Measurements from ENCODE around the gene DRC1. TPM values are rescaled to one million over a fixed set of nuclear protein-coding genes. Genes with fewer than 3 reads are reported as not detected.

The DRC1 gene
- polyA plus RNA-seq, 3 donors from 2014 or later: not detected

DNA sequence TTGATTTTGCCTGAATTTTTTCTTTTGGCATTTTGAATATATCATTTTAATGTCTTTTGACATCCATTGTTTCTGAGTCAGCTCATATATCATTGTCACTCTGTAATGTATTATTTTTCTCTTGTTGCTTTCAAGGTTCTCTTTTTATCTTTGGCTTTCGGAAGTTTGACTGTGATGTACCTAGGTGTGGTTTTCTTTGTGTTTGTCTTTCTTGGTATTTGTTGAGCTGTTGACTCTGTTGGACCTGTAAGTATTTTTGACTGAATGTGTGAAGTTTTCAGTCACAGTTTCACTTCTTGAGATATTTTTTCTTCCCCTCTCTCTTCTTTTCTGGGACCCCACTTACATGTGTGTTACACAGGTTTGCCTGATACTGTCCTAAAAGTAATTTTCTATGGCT lies 24.9 kb upstream of the DRC1 start:
- no peak overlapping the region for H3K4me3 Mint-ChIP-seq
- H3K27ac Mint-ChIP-seq: no peak overlapping the region
- no peak for DNase-seq
- H3K4me1 Mint-ChIP-seq: peaks cover 0 to 8% of the 10 kb centered on the region in 2 donors
- H3K9me3 Mint-ChIP-seq: no peaks in the 10 kb centered on the region
- no peaks in the 10 kb centered on the region for H3K27me3 Mint-ChIP-seq (ENCODE audit: low read depth in 3 of 3)
- peaks cover 26 to 47% (median 27%) of the 10 kb centered on the region in 3 donors for H3K36me3 Mint-ChIP-seq

DNA sequence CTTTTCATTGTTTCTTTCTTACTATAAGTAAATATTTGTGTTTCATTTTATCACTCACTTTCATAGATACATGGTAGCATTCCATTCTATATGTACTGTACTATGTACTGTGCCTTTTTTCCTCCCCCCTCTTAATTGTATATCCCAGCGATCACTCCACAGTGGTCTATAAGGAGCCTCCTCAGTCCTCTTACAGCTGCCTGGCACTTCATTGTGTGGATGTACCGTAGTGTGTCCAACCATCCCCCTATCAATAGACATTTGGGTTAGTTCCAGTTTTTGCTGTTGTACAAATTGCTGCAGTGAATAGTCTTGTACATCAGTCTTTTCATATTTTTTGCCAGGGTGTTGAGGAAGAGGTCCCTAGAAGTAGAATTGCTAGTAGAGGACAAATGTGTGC lies 21.4 kb upstream of the DRC1 start:
- H3K27ac Mint-ChIP-seq: no peak overlapping the region
- no peaks in the 10 kb centered on the region for H3K9me3 Mint-ChIP-seq

DNA sequence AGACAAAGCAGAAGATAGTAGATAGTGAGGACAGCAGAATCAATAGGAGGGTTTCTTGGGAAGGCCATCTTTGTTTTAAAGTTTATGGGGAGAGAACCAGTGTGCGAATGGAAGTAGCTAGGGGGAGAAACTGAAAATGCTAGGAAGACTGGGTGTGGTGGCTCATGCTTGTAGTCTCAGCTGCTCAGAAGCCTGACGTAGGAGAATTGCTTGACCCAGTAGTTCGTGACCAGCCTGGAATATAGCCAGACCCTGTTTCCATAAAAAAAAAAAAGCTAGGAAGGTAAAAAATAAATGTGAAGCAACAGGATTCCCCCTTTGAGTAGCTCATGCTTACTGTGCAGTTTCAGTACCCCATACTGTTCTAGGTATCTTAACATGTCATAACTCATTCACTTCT lies 19.2 kb upstream of the DRC1 start:
- Mint-ChIP-seq H3K4me3 (no peak overlapping the region), H3K27me3 (ENCODE audit: low read depth in 3 of 3) (peaks cover 0 to 2% (median 0%) of the 10 kb centered on the region in 3 donors), H3K9me3 (no peaks in the 10 kb centered on the region), H3K4me1 (peaks cover 0 to 8% of the 10 kb centered on the region in 2 donors), H3K27ac (no peak overlapping the region), H3K36me3 (peaks cover 10 to 28% (median 18%) of the 10 kb centered on the region in 3 donors)
- DNase-seq: no peak

More for the DNA sequence above, 21.4 kb upstream of the DRC1 start:
- peaks cover 0 to 8% of the 10 kb centered on the region in 2 donors for H3K4me1 Mint-ChIP-seq
- no peak for DNase-seq
- H3K36me3 Mint-ChIP-seq: peaks cover 11 to 33% (median 21%) of the 10 kb centered on the region in 3 donors
- H3K27me3 Mint-ChIP-seq (ENCODE audit: low read depth in 3 of 3): peaks cover 0 to 1% (median 0%) of the 10 kb centered on the region in 3 donors
- H3K4me3 Mint-ChIP-seq: no peak overlapping the region

DNA sequence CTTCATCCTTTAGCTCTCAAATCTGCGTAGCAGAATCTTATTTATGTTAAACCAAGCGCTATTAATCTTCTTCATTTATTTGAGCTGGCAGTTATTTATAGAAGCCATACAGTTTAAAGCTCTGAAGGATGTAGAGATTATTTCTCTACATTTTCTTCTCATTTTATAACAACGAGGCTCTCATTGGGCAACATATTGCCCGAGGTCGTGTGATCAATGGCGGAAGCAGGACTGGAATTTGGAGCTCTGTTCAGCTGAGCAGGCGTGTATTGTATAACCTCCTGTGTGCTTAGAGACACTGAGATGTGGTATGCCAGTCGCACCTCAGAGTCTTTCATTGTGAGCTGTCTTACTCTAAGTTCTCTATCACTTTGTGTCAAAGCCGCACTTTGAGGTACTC lies 17.5 kb upstream of the DRC1 start:
- Mint-ChIP-seq H3K27ac (peak overlapping the region in 1 of 6 donors; percentile 8), H3K27me3 (ENCODE audit: low read depth in 3 of 3) (peaks cover 0 to 2% (median 0%) of the 10 kb centered on the region in 3 donors), H3K4me1 (no peaks in the 10 kb centered on the region), H3K36me3 (peaks cover 3 to 20% (median 17%) of the 10 kb centered on the region in 3 donors), H3K4me3 (no peak overlapping the region), H3K9me3 (no peaks in the 10 kb centered on the region)
- no peak for DNase-seq

DNA sequence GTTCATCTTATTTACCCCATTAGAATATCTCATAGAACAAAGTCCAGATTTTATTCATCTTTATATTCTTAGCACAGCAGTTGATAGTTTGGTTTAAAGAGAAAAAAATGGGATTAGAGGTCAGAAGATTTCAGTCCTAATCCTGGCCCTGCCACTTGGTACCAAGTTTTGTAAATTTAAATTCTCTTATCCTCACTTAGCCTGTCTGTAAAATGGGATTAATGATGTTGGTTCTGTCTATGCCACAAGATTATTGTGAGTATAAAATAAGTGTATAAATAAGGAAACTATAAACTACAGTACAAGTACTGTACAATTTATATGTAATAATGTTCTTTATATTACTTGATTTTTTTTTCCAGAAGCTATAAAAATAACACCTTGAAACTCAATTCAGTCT lies 17.1 kb upstream of the DRC1 start:
- H3K4me1 Mint-ChIP-seq: no peaks in the 10 kb centered on the region
- H3K4me3 Mint-ChIP-seq: no peak overlapping the region
- DNase-seq: no peak
- no peaks in the 10 kb centered on the region for H3K9me3 Mint-ChIP-seq
- peaks cover 3 to 22% (median 19%) of the 10 kb centered on the region in 3 donors for H3K36me3 Mint-ChIP-seq
- no peak overlapping the region for H3K27ac Mint-ChIP-seq
- peaks cover 0 to 2% (median 0%) of the 10 kb centered on the region in 3 donors for H3K27me3 Mint-ChIP-seq (ENCODE audit: low read depth in 3 of 3)

DNA sequence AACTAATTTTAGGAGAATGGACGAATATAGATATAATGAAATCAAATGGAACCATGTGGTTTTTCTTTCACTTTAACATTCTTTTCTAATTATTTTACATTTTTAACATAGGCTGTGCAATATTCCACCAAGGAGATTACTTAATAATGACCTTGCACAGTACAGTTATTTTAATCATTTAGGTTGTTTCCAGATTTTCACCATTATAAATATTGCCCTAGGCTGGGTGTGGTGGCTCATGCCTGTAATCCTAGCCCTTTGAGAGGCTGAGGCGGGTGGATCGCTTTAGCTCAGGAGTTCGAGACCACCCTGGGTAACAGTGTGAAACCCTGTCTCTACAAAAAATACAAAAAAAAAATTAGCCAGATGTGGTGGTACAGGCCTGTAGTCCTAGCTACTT lies 14.5 kb upstream of the DRC1 start:
- Mint-ChIP-seq H3K36me3 (peaks cover 11 to 29% (median 22%) of the 10 kb centered on the region in 3 donors), H3K27me3 (ENCODE audit: low read depth in 3 of 3) (peaks cover 0 to 2% (median 0%) of the 10 kb centered on the region in 3 donors), H3K4me1 (no peaks in the 10 kb centered on the region), H3K9me3 (no peaks in the 10 kb centered on the region), H3K4me3 (no peak overlapping the region), H3K27ac (no peak overlapping the region)
- DNase-seq: no peak

DNA sequence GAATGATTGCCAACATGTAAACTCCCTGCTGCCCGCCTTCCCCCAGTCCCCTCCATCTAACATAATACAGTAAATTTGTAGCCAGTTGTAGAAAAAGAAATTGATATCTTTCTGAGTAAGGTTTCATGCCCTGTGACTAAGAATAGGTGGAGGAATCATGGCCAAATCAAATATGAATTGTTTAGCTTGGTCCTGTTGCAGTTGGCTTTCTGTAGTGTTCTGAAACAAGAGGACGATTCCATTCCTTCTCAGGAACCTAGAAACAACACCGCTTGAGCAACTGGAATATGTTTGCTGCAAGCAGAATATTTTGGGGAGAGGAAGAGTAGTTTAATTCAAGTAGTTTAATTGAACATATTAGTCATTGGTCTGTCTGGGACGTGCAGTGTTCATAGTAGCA lies 7.0 kb upstream of the DRC1 start:
- Mint-ChIP-seq H3K4me1 (peaks cover 4 to 6% of the 10 kb centered on the region in 2 donors), H3K27ac (peak overlapping the region in 1 of 6 donors; percentile 30), H3K9me3 (no peaks in the 10 kb centered on the region), H3K27me3 (ENCODE audit: low read depth in 3 of 3) (no peaks in the 10 kb centered on the region), H3K4me3 (no peak overlapping the region), H3K36me3 (peaks cover 3 to 14% (median 7%) of the 10 kb centered on the region in 3 donors)
- DNase-seq: no peak

DNA sequence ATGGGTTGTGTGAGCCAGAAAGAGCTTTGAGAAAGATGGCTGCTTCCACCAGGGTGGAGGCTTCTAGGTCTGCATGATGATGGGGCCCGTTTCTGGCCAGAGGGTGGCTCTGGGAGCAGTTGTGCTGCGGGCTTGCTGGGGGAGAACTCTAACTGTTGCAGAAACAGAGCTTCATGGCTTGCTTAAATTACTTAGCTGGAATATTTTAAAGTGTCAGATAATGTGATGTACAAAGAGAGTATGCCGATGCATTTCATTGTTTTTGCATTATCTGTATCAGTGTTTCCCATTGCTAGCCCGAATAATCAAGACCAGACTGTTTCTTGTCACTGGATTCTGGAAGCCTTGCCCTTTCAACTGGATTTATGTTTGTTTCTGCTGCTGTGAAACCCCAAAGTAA lies 6.3 kb upstream of the DRC1 start:
- H3K27me3 Mint-ChIP-seq (ENCODE audit: low read depth in 3 of 3): peaks cover 0 to 2% (median 0%) of the 10 kb centered on the region in 3 donors
- no peak overlapping the region for H3K27ac Mint-ChIP-seq
- DNase-seq: no peak
- no peaks in the 10 kb centered on the region for H3K9me3 Mint-ChIP-seq
- peaks cover 7 to 10% of the 10 kb centered on the region in 2 donors for H3K4me1 Mint-ChIP-seq
- H3K36me3 Mint-ChIP-seq: peaks cover 0 to 7% (median 3%) of the 10 kb centered on the region in 3 donors
- H3K4me3 Mint-ChIP-seq: no peak overlapping the region

DNA sequence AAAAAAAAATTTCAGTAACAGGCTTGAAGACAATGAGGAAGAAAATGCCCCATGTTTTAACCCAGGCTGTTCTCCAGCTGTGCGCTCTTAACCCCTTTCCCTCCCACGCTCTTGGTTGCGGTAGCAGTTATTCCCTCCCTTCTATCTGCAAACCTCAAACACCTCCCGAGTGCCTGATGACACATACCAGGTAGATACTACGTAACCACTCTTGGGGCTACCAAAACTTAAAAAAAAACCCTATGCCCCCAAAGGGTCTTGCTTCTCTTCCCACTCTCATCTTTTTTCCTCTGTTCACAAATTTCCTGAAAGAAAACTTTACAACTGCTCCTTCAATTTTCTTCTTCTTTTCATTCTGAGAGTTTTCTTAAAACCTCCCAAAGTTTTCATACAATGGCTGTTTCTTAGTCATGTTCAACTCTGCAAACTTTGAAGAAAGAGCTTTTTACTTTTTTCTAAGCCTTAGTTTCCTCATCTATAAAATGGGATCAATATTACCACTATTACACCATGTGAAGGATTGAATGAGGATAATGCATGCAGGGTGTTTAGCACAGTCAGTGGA lies 4.9 kb upstream of the DRC1 start:
- Mint-ChIP-seq H3K27ac (peak overlapping the region in 4 of 6 donors; percentile 30 to 81 (median 54)), H3K4me3 (no peak overlapping the region), H3K36me3 (peaks cover 0 to 4% (median 0%) of the 10 kb centered on the region in 3 donors), H3K9me3 (no peaks in the 10 kb centered on the region), H3K4me1 (peaks cover 7 to 12% of the 10 kb centered on the region in 2 donors), H3K27me3 (ENCODE audit: low read depth in 3 of 3) (peaks cover 0 to 3% (median 2%) of the 10 kb centered on the region in 3 donors)
- no peak for DNase-seq

DNA sequence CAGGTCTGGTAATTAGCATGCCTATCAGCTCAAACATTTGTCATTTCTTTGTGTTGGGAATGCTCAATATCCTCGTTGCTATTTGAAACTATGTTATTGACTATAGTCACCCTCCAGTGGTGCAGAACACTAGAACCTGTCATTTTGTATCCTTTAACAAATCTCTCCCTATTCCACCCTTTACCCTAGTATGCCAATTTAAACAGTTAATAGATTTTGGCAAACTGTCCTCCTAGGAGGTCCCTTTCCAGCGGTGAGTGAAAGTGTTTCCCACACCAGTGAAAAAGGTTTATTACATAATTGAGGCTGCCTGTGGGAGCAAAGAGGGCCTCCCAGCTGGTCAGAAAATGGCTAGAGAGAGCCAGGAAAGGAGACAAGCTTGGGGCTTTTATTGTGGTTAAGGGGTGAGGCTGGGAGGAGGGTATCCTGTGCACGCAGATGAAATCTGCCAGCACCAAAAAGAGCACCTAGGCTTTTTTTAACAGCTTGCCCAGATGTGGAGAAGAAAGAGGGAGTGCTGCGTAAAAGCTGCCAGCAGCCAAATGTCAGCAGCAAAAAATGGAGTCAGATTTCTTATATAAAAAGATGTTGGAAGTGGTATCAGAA lies 1.8 kb upstream of the DRC1 start:
- H3K27me3 Mint-ChIP-seq (ENCODE audit: low read depth in 3 of 3): peaks cover 2 to 4% (median 3%) of the 10 kb centered on the region in 3 donors
- DNase-seq: no peak
- no peak overlapping the region for H3K4me3 Mint-ChIP-seq
- no peak overlapping the region for H3K27ac Mint-ChIP-seq
- peaks cover 0 to 4% (median 0%) of the 10 kb centered on the region in 3 donors for H3K36me3 Mint-ChIP-seq
- H3K4me1 Mint-ChIP-seq: peaks cover 10 to 12% of the 10 kb centered on the region in 2 donors
- no peaks in the 10 kb centered on the region for H3K9me3 Mint-ChIP-seq

DNA sequence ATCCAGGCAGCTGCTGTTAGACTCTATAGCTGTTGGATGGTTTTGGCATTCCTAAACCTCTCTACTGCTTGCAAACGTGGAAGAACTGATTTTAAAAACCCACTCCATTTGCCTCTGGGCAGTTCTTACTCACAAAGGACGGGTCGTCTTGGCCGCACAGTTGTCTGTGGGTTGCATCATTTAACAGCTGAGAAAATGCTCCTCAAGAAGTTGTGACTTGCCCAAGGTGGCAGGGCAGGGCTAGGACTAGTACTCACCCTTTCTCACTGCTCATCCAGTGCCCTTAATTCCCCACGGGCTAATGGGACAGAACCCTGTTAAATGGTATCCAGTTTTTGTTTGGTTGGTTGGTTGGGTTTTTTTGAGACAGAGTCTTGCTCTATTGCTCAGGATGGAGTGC lies 997 bp upstream of the DRC1 start:
- H3K27me3 Mint-ChIP-seq (ENCODE audit: low read depth in 3 of 3): peaks cover 2 to 4% (median 3%) of the 10 kb centered on the region in 3 donors
- no peak overlapping the region for H3K27ac Mint-ChIP-seq
- H3K9me3 Mint-ChIP-seq: no peaks in the 10 kb centered on the region
- no peak overlapping the region for H3K4me3 Mint-ChIP-seq
- no peak for DNase-seq
- peaks cover 0 to 4% (median 0%) of the 10 kb centered on the region in 3 donors for H3K36me3 Mint-ChIP-seq
- H3K4me1 Mint-ChIP-seq: peaks cover 10 to 12% of the 10 kb centered on the region in 2 donors

DNA sequence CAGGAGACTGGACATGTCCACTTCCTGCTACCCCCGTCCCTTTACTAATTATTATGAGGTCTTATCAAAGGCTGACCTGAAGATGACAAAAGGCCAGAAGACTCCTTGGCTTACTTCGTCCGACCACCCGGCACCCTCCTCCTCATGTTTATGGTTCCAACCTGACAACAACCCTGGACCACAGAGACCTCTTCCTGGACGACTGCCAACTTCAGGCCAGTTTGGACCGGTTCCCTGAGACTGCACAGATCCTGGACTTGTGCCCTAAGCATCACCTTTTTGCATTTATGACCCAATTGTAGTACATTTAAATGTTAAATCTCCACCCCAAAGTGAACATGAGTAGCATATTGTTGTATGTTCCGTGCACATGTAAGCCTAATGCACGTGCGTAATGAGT lies 5.8 kb downstream of the DRC1 start:
- peaks cover 2 to 7% (median 2%) of the 10 kb centered on the region in 3 donors for H3K27me3 Mint-ChIP-seq (ENCODE audit: low read depth in 3 of 3)
- no peaks in the 10 kb centered on the region for H3K9me3 Mint-ChIP-seq
- peaks cover 10 to 11% of the 10 kb centered on the region in 2 donors for H3K4me1 Mint-ChIP-seq
- no peak for DNase-seq
- no peaks in the 10 kb centered on the region for H3K36me3 Mint-ChIP-seq
- no peak overlapping the region for H3K4me3 Mint-ChIP-seq
- no peak overlapping the region for H3K27ac Mint-ChIP-seq

DNA sequence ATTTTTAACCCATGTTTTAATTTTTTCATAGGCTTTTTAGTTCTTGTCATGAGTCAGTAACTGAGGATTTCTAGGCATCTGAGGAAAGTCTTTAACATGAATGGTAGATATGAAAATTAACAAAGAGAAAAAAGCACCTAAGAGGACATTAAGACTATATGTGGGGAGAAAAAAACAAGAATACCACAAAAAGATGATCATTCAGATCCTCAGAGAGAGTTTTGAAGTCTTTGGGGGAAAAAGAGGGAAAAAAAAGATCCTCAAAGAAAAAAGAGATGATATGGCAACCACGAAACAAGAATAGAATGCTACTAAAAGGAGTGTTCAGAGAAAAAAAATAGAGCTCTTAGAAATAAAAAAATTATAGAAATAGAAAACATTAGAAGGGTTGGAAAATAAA lies 8.1 kb downstream of the DRC1 start:
- Mint-ChIP-seq H3K9me3 (no peaks in the 10 kb centered on the region), H3K4me3 (no peak overlapping the region), H3K36me3 (no peaks in the 10 kb centered on the region), H3K4me1 (peaks cover 10 to 11% of the 10 kb centered on the region in 2 donors), H3K27ac (no peak overlapping the region), H3K27me3 (ENCODE audit: low read depth in 3 of 3) (peaks cover 2 to 4% (median 2%) of the 10 kb centered on the region in 3 donors)
- DNase-seq: no peak

DNA sequence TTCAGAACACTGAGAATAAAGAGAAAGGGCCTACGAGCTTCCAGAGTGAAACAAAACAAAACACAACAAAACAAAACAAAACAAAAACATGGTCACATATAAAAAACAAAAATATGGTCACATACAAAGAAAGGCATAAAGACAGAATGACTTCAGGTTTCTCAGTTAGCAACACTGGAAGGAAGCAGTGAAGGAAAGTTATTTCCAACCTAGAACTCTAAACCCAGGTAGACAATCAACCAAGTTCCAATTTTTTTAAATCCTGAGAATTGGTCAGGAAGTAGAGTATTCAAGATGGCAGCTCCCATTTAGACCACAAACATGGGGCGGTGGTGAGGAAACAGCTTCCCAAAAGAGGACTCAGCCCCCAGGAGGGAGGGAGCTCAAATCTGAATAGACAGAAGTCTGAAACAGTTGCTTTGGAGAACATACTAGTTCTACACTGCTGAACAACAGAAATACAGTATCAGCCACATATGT lies 9.1 kb downstream of the DRC1 start:
- peaks cover 10 to 11% of the 10 kb centered on the region in 2 donors for H3K4me1 Mint-ChIP-seq
- H3K9me3 Mint-ChIP-seq: no peaks in the 10 kb centered on the region
- no peak overlapping the region for H3K4me3 Mint-ChIP-seq
- no peak for DNase-seq
- no peaks in the 10 kb centered on the region for H3K36me3 Mint-ChIP-seq
- peaks cover 2 to 4% (median 2%) of the 10 kb centered on the region in 3 donors for H3K27me3 Mint-ChIP-seq (ENCODE audit: low read depth in 3 of 3)
- H3K27ac Mint-ChIP-seq: no peak overlapping the region

Measured in immature natural killer cell (primary cell).